Calu3 (cell line): Measurements from ENCODE around the gene ZNF664. TPM values are rescaled to one million over a fixed set of nuclear protein-coding genes. Genes with fewer than 3 reads are reported as not detected.

Source experiments
- BruUV-seq: library from RNA; stranded (reverse); fragments of 400-500 nt; replicated peaks from 2 replicates; lab custom pipeline; 2021; lab: Mats Ljungman, UMichigan
- CTCF ChIA-PET: fragments of 300-600 bp; sonication (Branson Sonifier 250); formaldehyde crosslinking; loops from one replicate; lab custom pipeline; 2022; ENCODE audit warnings: antibody characterized with exemption; lab: Charles Lee
- DNase-seq: peaks from one replicate; pipeline ENCODE4 v3.0.0; 2022
- H3K27ac Mint-ChIP-seq: one replicate; pipeline ENCODE4 v1.8.0; 2022; ENCODE audit warnings: mixed read lengths; ENCODE audit not compliant: unreplicated experiment
- H3K27me3 Mint-ChIP-seq: one replicate; pipeline ENCODE4 v1.8.0; 2022; ENCODE audit warnings: mixed read lengths; ENCODE audit not compliant: unreplicated experiment
- H3K36me3 Mint-ChIP-seq: one replicate; pipeline ENCODE4 v1.8.0; 2022; ENCODE audit warnings: mild to moderate bottlenecking, moderate library complexity, mixed read lengths; ENCODE audit not compliant: insufficient read depth, unreplicated experiment
- H3K4me1 Mint-ChIP-seq: one replicate; pipeline ENCODE4 v1.8.0; 2022; ENCODE audit warnings: mild to moderate bottlenecking, low read depth, mixed read lengths; ENCODE audit not compliant: unreplicated experiment
- H3K4me3 Mint-ChIP-seq: one replicate; pipeline ENCODE4 v1.8.0; 2022; ENCODE audit warnings: mild to moderate bottlenecking, low read depth, moderate library complexity, mixed read lengths; ENCODE audit not compliant: unreplicated experiment
- H3K9me3 Mint-ChIP-seq: one replicate; pipeline ENCODE4 v1.8.0; 2022; ENCODE audit warnings: low read depth, mixed read lengths; ENCODE audit not compliant: unreplicated experiment
- CTCF ChIP-seq: fragments of 200-600 bp; IDR thresholded peaks from one replicate; pipeline ENCODE4 v1.8.0; 2022; ENCODE audit warnings: antibody characterized with exemption; ENCODE audit not compliant: unreplicated experiment
- intact Hi-C: fragments of 100-400 bp; cut with micrococcal nuclease; formaldehyde crosslinking; loops from one replicate; pipeline ENCODE4 v1.10.0; 2022; ENCODE audit not compliant: unreplicated experiment
- total RNA-seq: library from RNA; stranded (reverse); gene quantifications from 2 replicates; pipeline ENCODE4 v1.2.3, GENCODE V29; 2022

Gene ZNF664
- total RNA-seq, 1 experiment from 2014 or later: 130 TPM

GRCh38 chr12:124057691-124058090 is 84.7 kb downstream of the ZNF664 start:
- CTCF ChIA-PET: no interaction called here

GRCh38 chr12:124059752-124060151 is 86.7 kb downstream of the ZNF664 start:
- peaks cover 26% of the 10 kb centered on the region for H3K27me3 Mint-ChIP-seq
- intact Hi-C loops: no loop called here

More at GRCh38 chr12:124057691-124058090, 84.7 kb downstream of the ZNF664 start:
- H3K4me1 Mint-ChIP-seq: no peaks in the 10 kb centered on the region
- H3K27ac Mint-ChIP-seq: no peak overlapping the region
- H3K4me3 Mint-ChIP-seq: no peak overlapping the region
- no TSS peak for BruUV-seq
- peaks cover 30% of the 10 kb centered on the region for H3K27me3 Mint-ChIP-seq
- TF ChIP-seq CTCF: no peak
- intact Hi-C loops: no loop called here
- H3K9me3 Mint-ChIP-seq: peaks cover 3% of the 10 kb centered on the region
- no peak for DNase-seq
- no peaks in the 10 kb centered on the region for H3K36me3 Mint-ChIP-seq

More at GRCh38 chr12:124059752-124060151, 86.7 kb downstream of the ZNF664 start:
- Mint-ChIP-seq H3K4me3 (no peak overlapping the region), H3K9me3 (peaks cover 6% of the 10 kb centered on the region), H3K27ac (no peak overlapping the region), H3K36me3 (no peaks in the 10 kb centered on the region), H3K4me1 (no peaks in the 10 kb centered on the region)
- TF ChIP-seq CTCF: no peak
- CTCF ChIA-PET: no interaction called here
- no TSS peak for BruUV-seq
- no peak for DNase-seq

Other genes starting within 250 kb of the ZNF664 start
- gene DNAH10, start 210.9 kb upstream of the ZNF664 start, total RNA-seq: 0.14 and 0.20 TPM in 2 replicates
- 31.8 and 35.0 TPM in 2 replicates for gene CCDC92, start 384 bp upstream of the ZNF664 start, total RNA-seq